ENCODE measurements around the gene PIEZO2. TPM values are rescaled to one million over a fixed set of nuclear protein-coding genes. Genes with fewer than 3 reads are reported as not detected.

PIEZO2 gene
- total and polyA plus RNA-seq, 2 of the 8 experiments (the other 6 are each of a cell fraction or from before 2014, with no cell fraction given), result 4.7 to 16.5 TPM

GRCh38 chr18:10840743-10841142 is 308.6 kb downstream of the PIEZO2 start:
- WGBS, 2 experiments (ENCODE audit: extremely low coverage in 1 of 2, insufficient coverage in 1 of 2, insufficient read length in 1 of 2, insufficient replicate concordance in 2 of 2, low coverage in 1 of 2, low lambda C conversion rate in 2 of 2, missing lambda C conversion rate in 1 of 2), result 81% methylated on average over 2 of the region's 2 CpGs; no CpG with 5 or more reads in 1 of the 2 experiments
- DNase-seq (ENCODE audit: low read depth in 1 of 2, low spot score in 2 of 2) (no peak), FAIRE-seq (no peak)
- Histone ChIP-seq H3K14ac (ENCODE audit: insufficient read length) (no peak overlapping the region), H3K27me3 (replicated peaks in 1 of 4; ENCODE audit: control insufficient read depth in 3 of 4, extremely low read depth in 1 of 4, insufficient read depth in 3 of 4, low read length in 3 of 4) (peaks cover 0 to 1% (median 0%) of the 10 kb centered on the region in 4 experiments; a peak in 1 of 7 replicates), H3K56ac (replicated peaks; ENCODE audit: insufficient read length, low read depth, low read length) (no peak overlapping the region), H3K4me3 (ENCODE audit: extremely low read depth in 1 of 4, insufficient read depth in 2 of 4, low read depth in 3 of 4, low read length in 4 of 4) (no peak overlapping the region), H3K79me2 (ENCODE audit: control insufficient read depth in 1 of 2, insufficient read depth in 2 of 2, low read length in 2 of 2) (no peaks in the 10 kb centered on the region), H3K23me2 (ENCODE audit: low read depth, low read length) (no peaks in the 10 kb centered on the region), H3K4ac (replicated peaks; ENCODE audit: insufficient read length, low read depth, low read length) (no peak overlapping the region), H3K4me2 (ENCODE audit: insufficient read depth in 1 of 2, low read depth in 2 of 2, low read length in 2 of 2) (no peak overlapping the region), H4K5ac (ENCODE audit: insufficient read length, low read depth, low read length) (no peak overlapping the region), H3K9me3 (ENCODE audit: insufficient read depth in 2 of 2, low read depth in 1 of 2, low read length in 1 of 2) (no peaks in the 10 kb centered on the region), H3K23ac (ENCODE audit: insufficient read length) (no peak overlapping the region), H3K9ac (replicated peaks in 1 of 4; ENCODE audit: extremely low read depth in 1 of 4, low read depth in 3 of 4, low read length in 3 of 4) (no peak overlapping the region), H2AK5ac (ENCODE audit: low read depth, low read length) (no peak overlapping the region), H4K91ac (replicated peaks; ENCODE audit: insufficient read length, low read length) (no peak overlapping the region), H4K8ac (ENCODE audit: extremely low read depth, insufficient read depth, low read length) (no peak overlapping the region), H3K4me1 (replicated peaks in 1 of 4; ENCODE audit: control insufficient read depth in 3 of 4, insufficient read depth in 4 of 4, low read length in 3 of 4) (no peaks in the 10 kb centered on the region), H2BK20ac (ENCODE audit: low read length) (no peak overlapping the region), H3K36me3 (ENCODE audit: control insufficient read depth in 2 of 4, insufficient read depth in 4 of 4, low read length in 3 of 4) (no peaks in the 10 kb centered on the region), H4K20me1 (replicated peaks in 1 of 2; ENCODE audit: control insufficient read depth in 1 of 2, insufficient read depth in 2 of 2, low read length in 2 of 2) (no peaks in the 10 kb centered on the region), H2BK5ac (ENCODE audit: low read depth, low read length) (no peak overlapping the region), H2BK15ac (ENCODE audit: low read length) (no peak overlapping the region), H2BK120ac (replicated peaks; ENCODE audit: low read depth, low read length) (no peak overlapping the region), H3K79me1 (ENCODE audit: low read depth, low read length) (no peaks in the 10 kb centered on the region), H2BK12ac (ENCODE audit: low read depth, low read length) (no peak overlapping the region), H3K18ac (ENCODE audit: extremely low read depth, low read length) (no peak overlapping the region), H3K27ac (ENCODE audit: low read depth, low read length) (no peak overlapping the region), H2AFZ (ENCODE audit: low read length) (no peak overlapping the region)
- CTCF ChIA-PET (ENCODE audit: partially characterized antibody), result interaction anchor here (0.8 to 2.9 kb wide), 2 partner anchors 11 to 56 kb away, joined by 3 to 14 read pairs; no protein-coding TSS in a partner anchor
- POLR2A ChIA-PET (ENCODE audit: partially characterized antibody), result no interaction called here
- TF ChIP-seq TAF7 (optimal IDR thresholded peaks at IDR 0.05; ENCODE audit: borderline replicate concordance, low read depth, low read length), result no peak
- TF ChIP-seq EGR1 (IDR thresholded peaks at IDR 0.05; ENCODE audit: borderline replicate concordance, low read depth, low read length), result no peak
- TF ChIP-seq SP4 (IDR thresholded peaks at IDR 0.05; ENCODE audit: low read length), result no peak
- no peak for TF ChIP-seq BRCA1 (IDR thresholded peaks at IDR 0.05; ENCODE audit: low read depth, low read length)
